ENCODE results near the gene GPR78.
"Not testable (repeated sequence)": the region's sequence is repeated elsewhere in the genome, so short reads cannot be mapped to it uniquely, and the experiment has no call there.

GPR78 gene

DNA sequence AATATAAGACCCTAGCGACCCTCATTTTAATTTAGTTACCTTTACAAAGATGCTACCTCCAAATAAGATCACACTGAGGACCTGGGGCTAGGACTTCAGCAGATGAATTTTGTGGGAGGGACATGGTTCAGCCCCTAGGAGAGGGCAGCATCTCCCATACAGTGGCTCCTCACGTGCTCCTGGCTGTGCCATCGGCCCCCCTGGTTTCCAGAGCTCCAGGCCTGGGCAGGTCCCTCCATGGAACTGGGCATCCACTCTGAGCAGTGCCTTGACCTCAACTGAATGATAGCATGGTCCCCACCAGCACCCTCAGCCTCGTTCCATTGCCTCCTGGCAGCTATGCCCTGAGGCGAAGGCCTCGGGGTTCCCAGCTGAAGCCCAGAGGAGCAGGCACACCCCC is 51.7 kb downstream of the GPR78 start:
- not testable (repeated sequence) for DNase-seq (ENCODE audit: extremely low read depth, low read depth)

DNA sequence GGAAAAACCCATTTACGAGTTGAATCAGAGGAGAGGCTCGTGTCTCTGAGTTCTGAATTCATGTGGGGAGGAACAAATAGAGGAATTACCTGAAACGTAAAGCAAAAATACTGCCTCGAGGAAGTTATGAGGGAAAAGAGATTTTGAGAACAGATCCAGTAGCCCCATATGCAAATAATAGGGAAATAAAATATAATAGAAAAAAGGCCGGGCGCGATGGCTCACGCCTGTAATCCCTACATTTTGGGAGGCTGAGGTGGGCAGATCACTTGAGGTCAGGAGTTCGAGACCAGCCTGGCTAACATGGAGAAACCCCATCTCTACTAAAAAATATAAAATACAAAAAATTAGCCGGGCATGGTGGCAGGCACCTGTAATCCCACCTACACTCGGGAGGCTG is 54.6 kb downstream of the GPR78 start:
- not testable (repeated sequence) for DNase-seq (ENCODE audit: extremely low read depth, low read depth); H3K4me3 ChIP-seq (replicated peaks; ENCODE audit: low read depth, low read length)

More for the DNA sequence above, 51.7 kb downstream of the GPR78 start:
- not testable (repeated sequence) for H3K4me3 ChIP-seq (replicated peaks; ENCODE audit: low read depth, low read length)

DNA sequence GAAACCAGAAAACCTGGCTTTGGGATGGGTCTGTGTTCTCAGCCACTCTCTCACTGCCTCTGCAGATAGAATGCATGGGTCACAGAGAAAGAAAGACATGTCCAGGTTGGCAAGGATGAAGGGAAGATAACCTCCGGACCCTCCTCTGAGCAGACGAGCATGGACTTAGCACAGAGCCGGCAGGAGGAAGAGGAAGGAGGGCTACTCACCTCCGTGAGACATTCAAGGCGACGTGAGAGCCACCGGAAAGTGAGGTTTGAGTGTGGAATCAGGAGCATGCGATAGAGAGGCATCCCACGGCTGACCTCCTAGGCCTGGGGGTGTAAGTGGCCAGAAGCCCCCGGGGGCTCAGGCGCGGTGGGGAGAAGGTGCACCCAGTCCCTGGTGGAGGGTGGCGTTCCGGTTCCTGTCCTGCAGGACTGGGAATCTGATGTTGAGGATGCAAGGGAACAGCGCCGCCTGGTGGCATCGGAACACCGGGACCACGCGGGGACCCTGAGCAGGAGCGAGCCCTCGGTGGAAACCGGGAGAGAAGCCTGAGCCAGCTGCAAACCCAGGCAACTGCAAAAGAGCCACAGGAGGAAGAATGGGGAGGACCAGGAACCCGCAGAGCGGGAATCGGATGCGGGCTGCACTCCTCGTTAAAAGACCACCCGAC is 55.8 kb downstream of the GPR78 start:
- DNase-seq (ENCODE audit: extremely low read depth, low read depth); H3K4me3 ChIP-seq (replicated peaks; ENCODE audit: low read depth, low read length): not testable (repeated sequence)
